H1 (cell line): Measurements from ENCODE around the gene SMARCC1. TPM values are rescaled to one million over a fixed set of nuclear protein-coding genes. Genes with fewer than 3 reads are reported as not detected.

Experiments used
- CTCF ChIA-PET: fragments of 300-600 bp; sonication (Branson Sonifier 250); formaldehyde crosslinking; loops from one replicate; lab custom pipeline; 2021; ENCODE audit not compliant: partially characterized antibody; lab: Charles Lee
- POLR2A ChIA-PET: fragments of 300-600 bp; sonication (Branson Sonifier 250); formaldehyde crosslinking; loops from one replicate; lab custom pipeline; 2021; ENCODE audit warnings: inconsistent platforms; ENCODE audit not compliant: partially characterized antibody; lab: Charles Lee
- DNase-seq, 2 experiments: peaks; one replicate each; pipeline versions ENCODE4 v3.0.0 to v3.0.0-alpha.2; 2010 to 2022; ENCODE audit warnings: low spot score in 2 of 2, low read depth in 1 of 2, mixed read lengths in 1 of 2
- FAIRE-seq: peaks from 2 replicates; lab custom pipeline; 2011; peaks lifted over from hg19 to GRCh38; lab: Jason Lieb, UNC
- H2AFZ ChIP-seq: 2 replicates; pipeline ENCODE4 v1.8.1; 2012; ENCODE audit warnings: low read length, inconsistent platforms
- H2AK5ac ChIP-seq: 2 replicates; pipeline ENCODE4 v1.6.1; 2013; ENCODE audit warnings: low read depth, low read length
- H2BK120ac ChIP-seq: replicated peaks from 2 replicates; pipeline ENCODE3; 2013; ENCODE audit warnings: low read depth, low read length, inconsistent platforms
- H2BK12ac ChIP-seq: 2 replicates; pipeline ENCODE4 v1.6.1; 2013; ENCODE audit warnings: low read depth, low read length
- H2BK15ac ChIP-seq: 2 replicates; pipeline ENCODE4 v1.6.1; 2013; ENCODE audit warnings: low read length
- H2BK20ac ChIP-seq: 2 replicates; pipeline ENCODE4 v1.6.1; 2013; ENCODE audit warnings: low read length
- H2BK5ac ChIP-seq: 2 replicates; pipeline ENCODE4 v1.6.1; 2013; ENCODE audit warnings: low read depth, low read length
- H3K14ac ChIP-seq: 2 replicates; pipeline ENCODE4 v1.6.1; 2013; ENCODE audit warnings: inconsistent platforms; ENCODE audit not compliant: insufficient read length
- H3K18ac ChIP-seq: 2 replicates; pipeline ENCODE4 v1.6.1; 2013; ENCODE audit warnings: low read length; ENCODE audit errors: extremely low read depth
- H3K23ac ChIP-seq: 2 replicates; pipeline ENCODE4 v1.6.1; 2013; ENCODE audit warnings: inconsistent platforms; ENCODE audit not compliant: insufficient read length
- H3K23me2 ChIP-seq: 2 replicates; pipeline ENCODE4 v1.6.1; 2013; ENCODE audit warnings: low read depth, low read length
- H3K27ac ChIP-seq: 2 replicates; pipeline ENCODE4 v1.6.1; 2011; ENCODE audit warnings: low read depth, low read length, inconsistent platforms
- H3K27me3 ChIP-seq, 4 experiments: replicated peaks in 1 of 4; 1 replicate in 1 of 4; 2 replicates in 3 of 4; pipeline versions ENCODE4 v1.6.1 to v1.8.1; 2011 to 2013; ENCODE audit warnings: low read length in 3 of 4, mild to moderate bottlenecking in 3 of 4, inconsistent platforms in 2 of 4, mixed read lengths in 2 of 4, moderate library complexity in 1 of 4; ENCODE audit not compliant: control insufficient read depth in 3 of 4, insufficient read depth in 3 of 4; ENCODE audit errors: extremely low read depth in 1 of 4
- H3K36me3 ChIP-seq, 4 experiments: 2 replicates each; pipeline versions ENCODE4 v1.6.1 to v1.8.1; 2011 to 2013; ENCODE audit warnings: mild to moderate bottlenecking in 4 of 4, low read length in 3 of 4, moderate library complexity in 2 of 4, control low read depth in 1 of 4, inconsistent platforms in 1 of 4; ENCODE audit not compliant: insufficient read depth in 4 of 4, control insufficient read depth in 2 of 4
- H3K4ac ChIP-seq: replicated peaks from 2 replicates; pipeline ENCODE3; 2013; ENCODE audit warnings: low read length, low read depth, mixed read lengths, inconsistent platforms; ENCODE audit not compliant: insufficient read length
- H3K4me1 ChIP-seq, 4 experiments: replicated peaks in 1 of 4; 1 replicate in 1 of 4; 2 replicates in 3 of 4; pipeline versions ENCODE4 v1.6.1 to v1.8.1; 2011 to 2013; ENCODE audit warnings: low read length in 3 of 4, inconsistent platforms in 2 of 4, mixed read lengths in 1 of 4; ENCODE audit not compliant: insufficient read depth in 4 of 4, control insufficient read depth in 3 of 4
- H3K4me2 ChIP-seq, 2 experiments: 2 replicates each; pipeline versions ENCODE4 v1.6.1 to v1.8.1; 2011 to 2013; ENCODE audit warnings: low read depth in 2 of 2, low read length in 2 of 2, control low read depth in 1 of 2, inconsistent platforms in 1 of 2, mild to moderate bottlenecking in 1 of 2; ENCODE audit not compliant: insufficient read depth in 1 of 2
- H3K4me3 ChIP-seq, 4 experiments: fragments of 200-600, 300-600 bp in 1 of 4; sonication (generic), shearing (Covaris generic), sonication (Bioruptor Twin) in 1 of 4; 2 replicates each; pipeline versions ENCODE4 v1.5.1 to v1.8.1; 2011 to 2016; ENCODE audit warnings: low read length in 4 of 4, low read depth in 3 of 4, control low read depth in 2 of 4, inconsistent platforms in 2 of 4, mild to moderate bottlenecking in 2 of 4, mixed read lengths in 1 of 4, moderate library complexity in 1 of 4; ENCODE audit not compliant: insufficient read depth in 2 of 4; ENCODE audit errors: extremely low read depth in 1 of 4
- H3K56ac ChIP-seq: replicated peaks from 2 replicates; pipeline ENCODE3; 2013; ENCODE audit warnings: low read depth, mild to moderate bottlenecking, mixed read lengths, low read length, inconsistent platforms; ENCODE audit not compliant: insufficient read length
- H3K79me1 ChIP-seq: 2 replicates; pipeline ENCODE4 v1.6.1; 2013; ENCODE audit warnings: low read depth, low read length, control low read depth
- H3K79me2 ChIP-seq, 2 experiments: 2 replicates each; pipeline versions ENCODE4 v1.6.1 to v1.8.1; 2012 to 2013; ENCODE audit warnings: low read length in 2 of 2, mild to moderate bottlenecking in 2 of 2, inconsistent platforms in 1 of 2; ENCODE audit not compliant: insufficient read depth in 2 of 2, control insufficient read depth in 1 of 2
- H3K9ac ChIP-seq, 4 experiments: replicated peaks in 1 of 4; 1 replicate in 1 of 4; 2 replicates in 3 of 4; pipeline versions ENCODE4 v1.6.1 to v1.8.1; 2011 to 2013; ENCODE audit warnings: low read depth in 3 of 4, low read length in 3 of 4, control low read depth in 2 of 4, mild to moderate bottlenecking in 2 of 4, moderate library complexity in 2 of 4, inconsistent platforms in 1 of 4; ENCODE audit errors: extremely low read depth in 1 of 4
- H3K9me3 ChIP-seq, 2 experiments: 2 replicates each; pipeline versions ENCODE4 v1.6.1 to v1.8.1; 2012 to 2013; ENCODE audit warnings: mild to moderate bottlenecking in 2 of 2, moderate library complexity in 2 of 2, control low read depth in 1 of 2, inconsistent platforms in 1 of 2, low read depth in 1 of 2, low read length in 1 of 2, mixed read lengths in 1 of 2; ENCODE audit not compliant: insufficient read depth in 2 of 2
- H4K20me1 ChIP-seq, 2 experiments: replicated peaks in 1 of 2; 2 replicates each; pipeline versions ENCODE3 to v1.8.1; 2011 to 2013; ENCODE audit warnings: inconsistent platforms in 2 of 2, low read length in 2 of 2, mild to moderate bottlenecking in 1 of 2; ENCODE audit not compliant: insufficient read depth in 2 of 2, control insufficient read depth in 1 of 2
- H4K5ac ChIP-seq: 2 replicates; pipeline ENCODE4 v1.6.1; 2013; ENCODE audit warnings: low read length, low read depth, mixed read lengths, inconsistent platforms; ENCODE audit not compliant: insufficient read length
- H4K8ac ChIP-seq: 2 replicates; pipeline ENCODE4 v1.8.0; 2013; ENCODE audit warnings: mild to moderate bottlenecking, moderate library complexity, low read length, inconsistent platforms; ENCODE audit not compliant: insufficient read depth; ENCODE audit errors: extremely low read depth
- H4K91ac ChIP-seq: replicated peaks from 2 replicates; pipeline ENCODE3; 2013; ENCODE audit warnings: low read length, mixed read lengths, inconsistent platforms; ENCODE audit not compliant: insufficient read length
- CBX8 ChIP-seq: fragments of 300-800, 300-1000 bp; sonication (generic); IDR thresholded peaks from 2 replicates; pipeline ENCODE4 v1.7.1; 2016; ENCODE audit warnings: low read depth, low read length, borderline replicate concordance
- CHD1 ChIP-seq: IDR thresholded peaks from 2 replicates; pipeline ENCODE4 v1.6.1; 2012; ENCODE audit warnings: low read depth, low read length, improper control_type of control experiment
- CHD2 ChIP-seq: IDR thresholded peaks from 2 replicates; pipeline ENCODE4 v1.6.1; 2012; ENCODE audit warnings: low read length, improper control_type of control experiment
- CREB1 ChIP-seq: IDR thresholded peaks from 2 replicates; pipeline ENCODE4 v1.6.1; 2012; ENCODE audit warnings: inconsistent platforms
- HDAC6 ChIP-seq: IDR thresholded peaks from one replicate; pipeline ENCODE4 v1.7.1; 2012; ENCODE audit warnings: low read depth, mild to moderate bottlenecking, inconsistent platforms, low read length, moderate library complexity
- JUND ChIP-seq: IDR thresholded peaks from 2 replicates; pipeline ENCODE4 v1.6.1; 2011; ENCODE audit warnings: mild to moderate bottlenecking, improper control_type of control experiment, low read length
- MAX ChIP-seq: IDR thresholded peaks from 2 replicates; pipeline ENCODE4 v1.6.1; 2012; ENCODE audit warnings: inconsistent platforms
- POLR2AphosphoS5 ChIP-seq: IDR thresholded peaks from 2 replicates; pipeline ENCODE4 v1.6.1; 2011; ENCODE audit warnings: low read depth, low read length
- RFX5 ChIP-seq: IDR thresholded peaks from 2 replicates; pipeline ENCODE4 v1.6.1; 2011; ENCODE audit warnings: low read depth, low read length, improper control_type of control experiment, borderline replicate concordance
- RNF2 ChIP-seq: fragments of 200-900, 300-1000 bp; sonication (generic); IDR thresholded peaks from 2 replicates; pipeline ENCODE4 v1.7.1; 2016; ENCODE audit warnings: borderline replicate concordance, low read depth, mild to moderate bottlenecking, antibody characterized with exemption, low read length; ENCODE audit not compliant: poor library complexity, severe bottlenecking; ENCODE audit errors: missing control alignments
- SIN3A ChIP-seq, 2 experiments: IDR thresholded peaks in 1 of 2; conservative IDR thresholded peaks in 1 of 2; 2 replicates each; pipeline ENCODE4 v1.6.1; 2011 to 2012; ENCODE audit warnings: low read length in 2 of 2, improper control_type of control experiment in 1 of 2, low read depth in 1 of 2, mild to moderate bottlenecking in 1 of 2
- SP2 ChIP-seq: IDR thresholded peaks from 2 replicates; pipeline ENCODE4 v1.6.1; 2012; ENCODE audit warnings: mild to moderate bottlenecking, low read length, inconsistent platforms
- TAF7 ChIP-seq: optimal IDR thresholded peaks from 2 replicates; pipeline ENCODE3; 2011; ENCODE audit warnings: low read depth, mild to moderate bottlenecking, inconsistent platforms, low read length, moderate library complexity, borderline replicate concordance
- TEAD4 ChIP-seq: IDR thresholded peaks from 2 replicates; pipeline ENCODE4 v1.6.1; 2012; ENCODE audit warnings: low read depth, low read length, inconsistent platforms, mixed read lengths
- YY1 ChIP-seq: IDR thresholded peaks from 2 replicates; pipeline ENCODE4 v1.6.1; 2011; ENCODE audit warnings: low read depth, mild to moderate bottlenecking, low read length
- polyA plus RNA-seq, 7 experiments: library from polyadenylated mRNA; depleted of rRNA in 3 of 7; stranded (reverse) in 5 of 7; unstranded in 2 of 7; fragments of >200 nt in 5 of 7; fragments of 200-250 nt in 2 of 7; gene quantifications; 1 replicate in 5 of 7; 2 replicates in 1 of 7; 4 replicates in 1 of 7; pipeline versions ENCODE4 v1.2.1 to v1.2.3, GENCODE V29; 2011 to 2013; ENCODE audit warnings: missing spikeins in 2 of 7, mixed read lengths in 2 of 7
- total RNA-seq: library from RNA; stranded (reverse); fragmentation: NEBNext Ultra II Directional; extraction: Animal tissue kit (Norgen Biotek cat#: 25700); gene quantifications from 2 replicates; pipeline ENCODE4 v1.2.1, GENCODE V29; 2021

SMARCC1 gene
- total and polyA plus RNA-seq, 2 of the 8 experiments (the other 6 are each of a cell fraction or from before 2014, with no cell fraction given): 64.1 to 335 TPM

DNA sequence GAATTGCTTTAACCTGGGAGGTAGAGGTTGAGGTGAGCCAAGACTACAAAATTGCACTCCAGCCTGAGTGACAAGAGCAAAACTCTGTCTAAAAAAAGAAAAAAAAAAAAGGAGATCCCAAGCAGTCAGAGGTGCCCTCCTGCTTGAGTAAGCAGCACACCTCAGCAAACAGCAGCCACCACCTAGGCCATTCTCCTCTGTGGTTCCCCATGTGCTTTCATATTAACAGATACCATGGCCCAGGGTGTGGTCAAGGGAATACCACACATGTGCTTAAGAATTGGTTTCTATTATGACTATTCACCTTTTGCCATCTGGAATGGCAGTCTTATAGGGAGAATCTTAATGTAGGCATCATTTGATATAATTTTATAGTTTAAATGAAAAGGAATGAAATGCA, 178.4 kb downstream of the SMARCC1 start:
- Histone ChIP-seq H3K36me3 (peaks cover 18 to 62% (median 42%) of the 10 kb centered on the region in 4 experiments), H3K4me2 (no peak overlapping the region), H3K14ac (no peak overlapping the region), H3K4ac (no peak overlapping the region), H2AFZ (no peak overlapping the region), H2BK12ac (no peak overlapping the region), H3K27ac (no peak overlapping the region), H3K56ac (no peak overlapping the region), H3K18ac (no peak overlapping the region), H2BK20ac (no peak overlapping the region), H3K4me1 (no peaks in the 10 kb centered on the region), H2AK5ac (no peak overlapping the region), H2BK15ac (no peak overlapping the region), H2BK120ac (no peak overlapping the region), H4K20me1 (peaks cover 0 to 5% of the 10 kb centered on the region in 2 experiments), H3K79me2 (peaks cover 0 to 4% of the 10 kb centered on the region in 2 experiments; a peak in 1 of 4 replicates), H3K27me3 (no peaks in the 10 kb centered on the region), H4K5ac (no peak overlapping the region), H3K23me2 (no peaks in the 10 kb centered on the region), H2BK5ac (no peak overlapping the region), H3K23ac (no peak overlapping the region), H3K9me3 (no peaks in the 10 kb centered on the region), H3K4me3 (no peak overlapping the region), H4K8ac (no peak overlapping the region), H3K9ac (no peak overlapping the region), H3K79me1 (no peaks in the 10 kb centered on the region), H4K91ac (no peak overlapping the region)
- ChIA-PET CTCF (interaction anchor here (2.2 kb wide), 1 partner anchor 81 kb away, joined by 10 read pairs; no protein-coding TSS in a partner anchor), POLR2A (no interaction called here)
- TF ChIP-seq CHD2 (no peak), MAX (no peak), SIN3A (conservative IDR thresholded peaks at IDR 0.05 in 1 of 2, IDR thresholded peaks at IDR 0.05 in 1 of 2; ENCODE audit: low read depth in 1 of 2, low read length in 2 of 2) (no peak), RNF2 (no peak), SP2 (no peak), CBX8 (no peak), CREB1 (no peak), TAF7 (no peak), CHD1 (no peak), JUND (no peak), RFX5 (no peak), POLR2AphosphoS5 (no peak), HDAC6 (no peak), YY1 (no peak), TEAD4 (no peak)
- DNase-seq (no peak), FAIRE-seq (no peak)
